PC-3 (cell line): ENCODE measurements around the gene SLC25A45. TPM values are rescaled to one million over a fixed set of nuclear protein-coding genes. Genes with fewer than 3 reads are reported as not detected.

Source experiments
- ATAC-seq: fragments of 200-7000 bp; cut with Tn5 transposase; 2 replicates; pipeline ENCODE4 v1.9.1; 2020; ENCODE audit warnings: mild to moderate bottlenecking, moderate library complexity
- BruUV-seq: library from RNA; stranded (reverse); fragments of 400-500 nt; replicated peaks from 2 replicates; lab custom pipeline; 2021; lab: Mats Ljungman, UMichigan
- CTCF ChIA-PET: fragments of 300-600 bp; sonication (Branson Sonifier 250); formaldehyde crosslinking; loops from one replicate; lab custom pipeline; 2022; ENCODE audit warnings: antibody characterized with exemption; lab: Charles Lee
- POLR2A ChIA-PET: fragments of 300-600 bp; sonication (Branson Sonifier 250); formaldehyde crosslinking; loops from one replicate; lab custom pipeline; 2022; ENCODE audit warnings: antibody characterized with exemption; ENCODE audit not compliant: unreplicated experiment; lab: Charles Lee
- DNase-seq: peaks from one replicate; pipeline ENCODE4 v3.0.0-alpha.2; 2015
- H2AFZ ChIP-seq: fragments of 300-600 bp; sonication (generic); 2 replicates; pipeline ENCODE4 v1.6.0; 2016; ENCODE audit warnings: antibody characterized with exemption, low read length
- H3F3A ChIP-seq: fragments of 300-600 bp; sonication (generic); one replicate; pipeline ENCODE4 v1.6.0; 2017; ENCODE audit warnings: antibody characterized with exemption, low read length, control low read depth, mild to moderate bottlenecking; ENCODE audit not compliant: unreplicated experiment
- H3K27ac ChIP-seq: fragments of 300-600 bp; sonication (generic); 2 replicates; pipeline ENCODE4 v1.5.1; 2016; ENCODE audit warnings: mild to moderate bottlenecking, low read length
- H3K27me3 ChIP-seq: fragments of 300-600 bp; sonication (generic); 2 replicates; pipeline ENCODE4 v1.6.1; 2016; ENCODE audit warnings: low read length, mixed read lengths
- H3K36me3 ChIP-seq: fragments of 300-600 bp; sonication (generic); 2 replicates; pipeline ENCODE4 v1.6.1; 2016; ENCODE audit warnings: low read depth, mixed run types, low read length, mixed read lengths
- H3K4me1 ChIP-seq: fragments of 300-600 bp; sonication (generic); 2 replicates; pipeline ENCODE4 v1.5.1; 2016; ENCODE audit warnings: low read length; ENCODE audit not compliant: insufficient read depth
- H3K4me2 ChIP-seq: fragments of 300-600 bp; sonication (generic); 2 replicates; pipeline ENCODE4 v1.6.0; 2016; ENCODE audit warnings: low read length
- H3K4me3 ChIP-seq: fragments of 300-600 bp; sonication (generic); 2 replicates; pipeline ENCODE4 v1.5.1; 2016; ENCODE audit warnings: mild to moderate bottlenecking, low read length, mixed read lengths
- H3K79me2 ChIP-seq: fragments of 300-600 bp; sonication (generic); 2 replicates; pipeline ENCODE4 v1.6.1; 2017; ENCODE audit warnings: low read length, mixed read lengths
- H3K9ac ChIP-seq: fragments of 300-600 bp; sonication (generic); 2 replicates; pipeline ENCODE4 v1.6.0; 2016; ENCODE audit warnings: mild to moderate bottlenecking, low read length
- H3K9me2 ChIP-seq: fragments of 300-600 bp; sonication (generic); replicated peaks from 2 replicates; pipeline ENCODE4 v1.6.1; 2016; ENCODE audit warnings: mixed run types, low read length, mixed read lengths
- H3K9me3 ChIP-seq: fragments of 300-600 bp; sonication (generic); 2 replicates; pipeline ENCODE4 v1.6.1; 2016; ENCODE audit warnings: low read length, mixed read lengths
- H4K20me1 ChIP-seq: fragments of 300-600 bp; sonication (generic); 2 replicates; pipeline ENCODE4 v1.6.1; 2016; ENCODE audit warnings: low read length, mixed read lengths
- EZH2 ChIP-seq: fragments of 300-600 bp; sonication (generic); IDR thresholded peaks from one replicate; pipeline ENCODE4 v1.6.1; 2017; ENCODE audit warnings: antibody characterized with exemption, mild to moderate bottlenecking, low read length; ENCODE audit not compliant: unreplicated experiment
- EZH2phosphoT487 ChIP-seq: fragments of 300-600 bp; sonication (generic); IDR thresholded peaks from 2 replicates; pipeline ENCODE4 v1.6.1; 2018; ENCODE audit warnings: mild to moderate bottlenecking, antibody characterized with exemption, low read length, borderline replicate concordance
- intact Hi-C: fragments of 100-400 bp; cut with micrococcal nuclease; formaldehyde crosslinking; loops from 2 replicates; pipeline ENCODE4 v1.9.0; 2023
- total RNA-seq: library from RNA; depleted of rRNA; stranded (reverse); fragments of >200 nt; gene quantifications from 2 replicates; pipeline ENCODE4 v1.2.3, GENCODE V29; 2014
- TF ChIP-seq, protein P1 (sequence below): fragments of 300-600 bp; sonication (generic); conservative IDR thresholded peaks from 2 replicates; pipeline ENCODE4 v1.5.1; 2017; ENCODE audit warnings: antibody characterized with exemption, low read depth, mild to moderate bottlenecking, low read length

The SLC25A45 gene
- total RNA-seq, 1 experiment from 2014 or later, result 12.7 TPM

DNA sequence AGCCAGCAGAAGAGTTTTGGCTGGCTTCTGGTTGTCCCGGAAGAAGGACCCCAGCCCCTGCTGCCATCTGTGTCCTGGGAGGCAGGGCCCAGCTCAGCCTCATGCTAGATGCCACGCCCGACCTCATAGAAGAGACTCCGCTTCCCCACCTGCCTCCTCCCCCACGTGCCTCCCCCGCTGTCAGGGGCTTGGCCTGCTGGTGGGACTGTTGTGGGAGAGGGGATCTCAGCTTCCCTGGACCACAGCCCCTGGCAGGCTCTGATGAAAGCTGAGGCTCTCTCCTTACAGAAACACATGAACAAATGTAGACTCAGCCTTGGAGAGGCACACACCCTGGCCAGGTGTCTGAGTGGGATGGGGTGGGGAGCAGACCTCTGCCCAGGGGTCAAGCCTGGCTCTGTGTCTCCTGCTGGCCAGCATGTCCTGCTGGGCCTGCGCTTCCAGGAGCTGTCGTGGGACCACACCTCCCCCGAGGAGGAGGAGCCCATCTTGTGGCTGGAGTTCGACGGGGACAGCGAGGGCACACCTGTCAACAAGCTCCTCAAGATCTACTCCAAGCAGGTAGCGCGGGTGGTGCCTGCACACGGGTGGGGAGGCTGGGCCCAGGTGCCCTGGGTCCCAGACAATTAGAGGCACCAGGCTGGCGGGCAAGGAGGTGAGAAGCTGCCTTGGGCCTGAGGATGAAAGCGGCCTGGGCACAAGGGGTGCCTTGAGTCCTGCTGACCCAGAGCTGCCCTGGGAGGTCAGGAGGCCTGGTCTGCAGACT is 18.0 kb upstream of the SLC25A45 start:
- POLR2A ChIA-PET, result no interaction called here

GRCh38 chr11:65399845-65400244 is 17.4 kb upstream of the SLC25A45 start:
- H3K79me2 ChIP-seq, result no peaks in the 10 kb centered on the region
- no peak overlapping the region for H3K27ac ChIP-seq
- DNase-seq (no peak), ATAC-seq (no peak)
- TF ChIP-seq EZH2phosphoT487, result no peak
- no peak for TF ChIP-seq EZH2
- TF ChIP-seq, protein P1, sequence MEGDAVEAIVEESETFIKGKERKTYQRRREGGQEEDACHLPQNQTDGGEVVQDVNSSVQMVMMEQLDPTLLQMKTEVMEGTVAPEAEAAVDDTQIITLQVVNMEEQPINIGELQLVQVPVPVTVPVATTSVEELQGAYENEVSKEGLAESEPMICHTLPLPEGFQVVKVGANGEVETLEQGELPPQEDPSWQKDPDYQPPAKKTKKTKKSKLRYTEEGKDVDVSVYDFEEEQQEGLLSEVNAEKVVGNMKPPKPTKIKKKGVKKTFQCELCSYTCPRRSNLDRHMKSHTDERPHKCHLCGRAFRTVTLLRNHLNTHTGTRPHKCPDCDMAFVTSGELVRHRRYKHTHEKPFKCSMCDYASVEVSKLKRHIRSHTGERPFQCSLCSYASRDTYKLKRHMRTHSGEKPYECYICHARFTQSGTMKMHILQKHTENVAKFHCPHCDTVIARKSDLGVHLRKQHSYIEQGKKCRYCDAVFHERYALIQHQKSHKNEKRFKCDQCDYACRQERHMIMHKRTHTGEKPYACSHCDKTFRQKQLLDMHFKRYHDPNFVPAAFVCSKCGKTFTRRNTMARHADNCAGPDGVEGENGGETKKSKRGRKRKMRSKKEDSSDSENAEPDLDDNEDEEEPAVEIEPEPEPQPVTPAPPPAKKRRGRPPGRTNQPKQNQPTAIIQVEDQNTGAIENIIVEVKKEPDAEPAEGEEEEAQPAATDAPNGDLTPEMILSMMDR, result no peak
- no peak overlapping the region for H3K9ac ChIP-seq
- no peak overlapping the region for H3K4me3 ChIP-seq
- peaks cover 23% of the 10 kb centered on the region; the same call in 1 of the 2 replicates for H3K36me3 ChIP-seq
- H3K9me3 ChIP-seq, result no peaks in the 10 kb centered on the region
- H4K20me1 ChIP-seq, result no peaks in the 10 kb centered on the region
- H2AFZ ChIP-seq, result no peak overlapping the region
- H3K4me1 ChIP-seq, result no peaks in the 10 kb centered on the region
- POLR2A ChIA-PET, result no interaction called here
- CTCF ChIA-PET, result no interaction called here
- no peaks in the 10 kb centered on the region for H3F3A ChIP-seq
- no peaks in the 10 kb centered on the region for H3K27me3 ChIP-seq
- H3K4me2 ChIP-seq, result no peak overlapping the region
- no peaks in the 10 kb centered on the region for H3K9me2 ChIP-seq
- intact Hi-C loops, result no loop called here
- BruUV-seq, result no TSS peak

More for the DNA sequence above, 18.0 kb upstream of the SLC25A45 start:
- no peak overlapping the region for H3K27ac ChIP-seq
- no peaks in the 10 kb centered on the region for H3K27me3 ChIP-seq
- H2AFZ ChIP-seq, result no peak overlapping the region
- H3K79me2 ChIP-seq, result no peaks in the 10 kb centered on the region
- no peaks in the 10 kb centered on the region for H3K4me1 ChIP-seq
- H3K9me3 ChIP-seq, result no peaks in the 10 kb centered on the region
- H3K4me3 ChIP-seq, result no peak overlapping the region
- BruUV-seq, result no TSS peak
- CTCF ChIA-PET, result interaction anchor here (0.5 kb wide), 1 partner anchor 146 kb away, joined by 9 read pairs; no protein-coding TSS in a partner anchor
- no peak overlapping the region for H3K4me2 ChIP-seq
- no peak overlapping the region for H3K9ac ChIP-seq
- no peaks in the 10 kb centered on the region for H3F3A ChIP-seq
- TF ChIP-seq EZH2, result no peak
- TF ChIP-seq, protein P1, result no peak
- no peak for TF ChIP-seq EZH2phosphoT487
- peaks cover 26% of the 10 kb centered on the region; the same call in 1 of the 2 replicates for H3K36me3 ChIP-seq
- no peaks in the 10 kb centered on the region for H4K20me1 ChIP-seq
- ATAC-seq (no peak), DNase-seq (no peak)
- intact Hi-C loops, result no loop called here
- H3K9me2 ChIP-seq, result no peaks in the 10 kb centered on the region

DNA sequence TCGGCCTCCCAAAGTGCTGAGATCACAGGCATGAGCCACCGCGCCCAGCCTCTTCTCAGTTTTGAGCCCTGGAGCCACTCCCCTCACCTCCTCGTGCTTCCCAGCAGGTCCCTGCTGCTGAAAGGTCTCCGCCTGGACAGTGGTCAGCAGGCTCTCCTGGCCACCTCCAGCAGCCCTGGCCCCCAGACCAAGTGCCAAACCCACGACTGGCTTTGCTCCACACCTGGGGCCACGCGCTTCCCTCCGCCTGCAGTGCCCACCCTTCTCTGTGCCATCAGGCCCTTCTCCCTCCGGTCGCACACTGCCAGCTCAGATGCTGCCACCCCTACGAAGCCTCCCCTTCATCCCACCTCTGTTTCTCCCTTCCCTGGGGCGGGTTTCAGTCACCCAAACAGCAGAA is 16.8 kb upstream of the SLC25A45 start:
- H4K20me1 ChIP-seq, result no peaks in the 10 kb centered on the region
- ATAC-seq (no peak), DNase-seq (no peak)
- no TSS peak for BruUV-seq
- H3K79me2 ChIP-seq, result no peaks in the 10 kb centered on the region
- no peaks in the 10 kb centered on the region for H3K4me1 ChIP-seq
- no peak overlapping the region for H3K27ac ChIP-seq
- intact Hi-C loops, result no loop called here
- POLR2A ChIA-PET, result no interaction called here
- no peaks in the 10 kb centered on the region for H3K9me3 ChIP-seq
- CTCF ChIA-PET, result no interaction called here
- H2AFZ ChIP-seq, result no peak overlapping the region
- TF ChIP-seq, protein P1, result no peak
- no peak for TF ChIP-seq EZH2
- TF ChIP-seq EZH2phosphoT487, result no peak
- H3F3A ChIP-seq, result no peaks in the 10 kb centered on the region
- H3K36me3 ChIP-seq, result peaks cover 23% of the 10 kb centered on the region; the same call in 1 of the 2 replicates
- no peaks in the 10 kb centered on the region for H3K9me2 ChIP-seq
- no peak overlapping the region for H3K9ac ChIP-seq
- no peak overlapping the region for H3K4me2 ChIP-seq
- H3K4me3 ChIP-seq, result no peak overlapping the region
- no peaks in the 10 kb centered on the region for H3K27me3 ChIP-seq
